Pulmonary artery endothelial cell (primary cell): ENCODE data around the gene AGRN. TPM values are rescaled to one million over a fixed set of nuclear protein-coding genes. Genes with fewer than 3 reads are reported as not detected.
"Not testable (repeated sequence)": the region's sequence is repeated elsewhere in the genome, so short reads cannot be mapped to it uniquely, and the experiment has no call there.

Experiments used
- DNase-seq: peaks from one replicate; pipeline ENCODE4 v3.0.0-alpha.2; 2011; ENCODE audit warnings: low read depth, low spot score
- total RNA-seq: library from RNA; depleted of rRNA; stranded (reverse); fragments of >200 nt; gene quantifications from 2 replicates; pipeline ENCODE4 v1.2.3, GENCODE V29; 2014

AGRN gene
- total RNA-seq, 1 donor from 2014 or later: 88.2 TPM

GRCh38 chr1:1090424-1091343, 70.8 kb downstream of the AGRN start:
- no peak for DNase-seq

- DNase-seq: no peak
Observed at GRCh38 chr1:1091344-1092148, 71.6 kb downstream of the AGRN start.

- DNase-seq: no peak
Observed at GRCh38 chr1:1092149-1092855, 72.4 kb downstream of the AGRN start.

GRCh38 chr1:1092894-1093609, 73.1 kb downstream of the AGRN start:
- DNase-seq: no peak

GRCh38 chr1:1093610-1093943, 73.7 kb downstream of the AGRN start:
- no peak for DNase-seq

- DNase-seq: no peak
Observed at GRCh38 chr1:1094981-1095380, 75.1 kb downstream of the AGRN start.

GRCh38 chr1:1096136-1096535, 76.2 kb downstream of the AGRN start:
- not testable (repeated sequence) for DNase-seq

- no peak for DNase-seq
Observed at GRCh38 chr1:1098681-1099421, 78.9 kb downstream of the AGRN start.

- no peak for DNase-seq
Observed at GRCh38 chr1:1099506-1100183, 79.7 kb downstream of the AGRN start.

GRCh38 chr1:1100296-1100695, 80.4 kb downstream of the AGRN start:
- DNase-seq: no peak

- DNase-seq: no peak
Observed at GRCh38 chr1:1101503-1101902, 81.6 kb downstream of the AGRN start.

GRCh38 chr1:1104152-1104551, 84.2 kb downstream of the AGRN start:
- DNase-seq: not testable (repeated sequence)

Other genes starting within 250 kb of the AGRN start
- gene SAMD11, start 96.2 kb upstream of the AGRN start, total RNA-seq: 0.07 and 0.14 TPM in 2 replicates
- 121 and 152 TPM in 2 replicates for gene NOC2L, start 60.9 kb upstream of the AGRN start, total RNA-seq
- 6.9 and 7.8 TPM in 2 replicates for gene KLHL17, start 59.5 kb upstream of the AGRN start, total RNA-seq
- gene PLEKHN1, start 53.6 kb upstream of the AGRN start, total RNA-seq: 0.32 and 0.46 TPM in 2 replicates
- not detected in 2 replicates for gene PERM1, start 38.0 kb upstream of the AGRN start, total RNA-seq
- 9.1 and 17.8 TPM in 2 replicates for gene HES4, start 20.0 kb upstream of the AGRN start, total RNA-seq
- gene ISG15, start 6.6 kb upstream of the AGRN start, total RNA-seq: 96.4 and 121 TPM in 2 replicates
- not detected in 2 replicates for gene RNF223, start 54.2 kb downstream of the AGRN start, total RNA-seq
- gene C1orf159, start 96.0 kb downstream of the AGRN start, total RNA-seq: 6.1 and 6.7 TPM in 2 replicates
- not detected in 2 replicates for gene TTLL10, start 153.8 kb downstream of the AGRN start, total RNA-seq
- gene TNFRSF18, start 186.5 kb downstream of the AGRN start, total RNA-seq: 0.18 TPM in 1 of 2 replicates, not detected in the other
- 0.79 and 1.2 TPM in 2 replicates for gene TNFRSF4, start 194.0 kb downstream of the AGRN start, total RNA-seq
- gene SDF4, start 211.9 kb downstream of the AGRN start, total RNA-seq: 116 TPM in 2 replicates
- gene B3GALT6, start 212.1 kb downstream of the AGRN start, total RNA-seq: 28.9 and 31.5 TPM in 2 replicates
- gene C1QTNF12, start 226.6 kb downstream of the AGRN start, total RNA-seq: 0.33 TPM in 1 of 2 replicates, not detected in the other